ENCODE measurements around the gene ST3GAL5.

ST3GAL5 gene

GRCh38 chr2:85787981-85788340 lies 100.8 kb downstream of the ST3GAL5 start:
- no peak for DNase-seq

- no peak for DNase-seq
These were observed 101.4 kb downstream of the ST3GAL5 start for GRCh38 chr2:85787282-85787980.
